SK-N-SH treated with all-trans-retinoic acid at 6 μM for 48 hours (cell line): ENCODE results near the gene CPA3.

Source experiments
- ATAC-seq: fragments of 200-7000 bp; cut with Tn5 transposase; 3 replicates; pipeline ENCODE4 v1.9.1; 2020; ENCODE audit warnings: mild to moderate bottlenecking, moderate library complexity
- BACH2 ChIP-seq: fragments of 250-450 bp; sonication (Bioruptor Pico); IDR thresholded peaks from 2 replicates; pipeline ENCODE4 v1.9.0; 2021; ENCODE audit warnings: mild to moderate bottlenecking, borderline replicate concordance
- CSDC2 ChIP-seq: fragments of 250-450 bp; sonication (Bioruptor Pico); IDR thresholded peaks from 2 replicates; pipeline ENCODE4 v1.5.0; 2020; ENCODE audit warnings: mild to moderate bottlenecking, moderate library complexity
- ESRRG ChIP-seq: fragments of 250-450 bp; sonication (Bioruptor Pico); IDR thresholded peaks from 2 replicates; pipeline ENCODE4 v1.6.1; 2021; ENCODE audit warnings: mild to moderate bottlenecking
- GLIS3 ChIP-seq: fragments of 250-450 bp; sonication (Bioruptor Pico); IDR thresholded peaks from 2 replicates; pipeline ENCODE4 v1.5.0; 2020; ENCODE audit warnings: mild to moderate bottlenecking, moderate library complexity
- ISL1 ChIP-seq: fragments of 250-450 bp; sonication (Bioruptor Pico); IDR thresholded peaks from 2 replicates; pipeline ENCODE4 v2.1.2; 2022; ENCODE audit warnings: mild to moderate bottlenecking, moderate library complexity
- OSR1 ChIP-seq: fragments of 250-450 bp; sonication (Bioruptor Pico); IDR thresholded peaks from 2 replicates; pipeline ENCODE4 v1.8.0; 2022; ENCODE audit warnings: moderate library complexity, mild to moderate bottlenecking, inconsistent platforms
- PPARA ChIP-seq: fragments of 250-450 bp; sonication (Bioruptor Pico); IDR thresholded peaks from 2 replicates; pipeline ENCODE4 v1.5.0; 2020; ENCODE audit warnings: mild to moderate bottlenecking, borderline replicate concordance
- RARB ChIP-seq: fragments of 250-450 bp; sonication (Bioruptor Pico); IDR thresholded peaks from 2 replicates; pipeline ENCODE4 v1.8.0; 2021; ENCODE audit warnings: mild to moderate bottlenecking, moderate library complexity
- SNAI2 ChIP-seq: fragments of 250-450 bp; sonication (Bioruptor Pico); IDR thresholded peaks from 2 replicates; pipeline ENCODE4 v1.5.0; 2020; ENCODE audit warnings: mild to moderate bottlenecking, moderate library complexity
- TCF4 ChIP-seq: fragments of 250-450 bp; sonication (Bioruptor Pico); IDR thresholded peaks from 2 replicates; pipeline ENCODE4 v1.8.0; 2021; ENCODE audit warnings: mild to moderate bottlenecking, moderate library complexity, borderline replicate concordance
- TOX ChIP-seq: fragments of 250-450 bp; sonication (Bioruptor Pico); IDR thresholded peaks from 2 replicates; pipeline ENCODE4 v1.8.0; 2021; ENCODE audit warnings: mild to moderate bottlenecking, moderate library complexity, borderline replicate concordance
- ZC3H10 ChIP-seq: fragments of 250-450 bp; sonication (Bioruptor Pico); IDR thresholded peaks from 2 replicates; pipeline ENCODE4 v1.5.1; 2021; ENCODE audit warnings: mild to moderate bottlenecking, moderate library complexity
- ZFP3 ChIP-seq: fragments of 250-450 bp; sonication (Bioruptor Pico); IDR thresholded peaks from 2 replicates; pipeline ENCODE4 v1.5.0; 2020; ENCODE audit warnings: mild to moderate bottlenecking, moderate library complexity
- ZFP30 ChIP-seq: fragments of 450-650 bp; formaldehyde crosslinking; IDR thresholded peaks from 2 replicates; pipeline ENCODE4 v1.5.0; 2022; ENCODE audit warnings: mild to moderate bottlenecking, moderate library complexity
- ZNF565 ChIP-seq: fragments of 450-650 bp; formaldehyde crosslinking; conservative IDR thresholded peaks from 2 replicates; pipeline ENCODE4 v1.5.0; 2020; ENCODE audit warnings: low read depth, mild to moderate bottlenecking, moderate library complexity
- ZNF70 ChIP-seq: fragments of 450-650 bp; formaldehyde crosslinking; IDR thresholded peaks from 2 replicates; pipeline ENCODE4 v1.5.0; 2020; ENCODE audit warnings: mild to moderate bottlenecking, moderate library complexity
- ZNF8 ChIP-seq: fragments of 450-650 bp; formaldehyde crosslinking; IDR thresholded peaks from 2 replicates; pipeline ENCODE4 v1.5.0; 2020; ENCODE audit warnings: mild to moderate bottlenecking, moderate library complexity
- TF ChIP-seq, protein P1 (sequence below): fragments of 250-450 bp; sonication (Bioruptor Pico); IDR thresholded peaks from 2 replicates; pipeline ENCODE4 v1.8.0; 2021; ENCODE audit warnings: low read depth, mild to moderate bottlenecking, moderate library complexity, borderline replicate concordance
- TF ChIP-seq, protein P2 (sequence below): fragments of 250-450 bp; sonication (Bioruptor Pico); IDR thresholded peaks from 2 replicates; pipeline ENCODE4 v1.5.1; 2020; ENCODE audit warnings: low read depth, mild to moderate bottlenecking, moderate library complexity
- TF ChIP-seq, protein P3 (sequence below): fragments of 250-450 bp; sonication (Bioruptor Pico); IDR thresholded peaks from 2 replicates; pipeline ENCODE4 v1.5.0; 2020; ENCODE audit warnings: mild to moderate bottlenecking, moderate library complexity
- TF ChIP-seq, protein P4 (sequence below): fragments of 250-450 bp; sonication (Bioruptor Pico); IDR thresholded peaks from 2 replicates; pipeline ENCODE4 v1.5.1; 2021; ENCODE audit warnings: mild to moderate bottlenecking, moderate library complexity

Gene CPA3

DNA sequence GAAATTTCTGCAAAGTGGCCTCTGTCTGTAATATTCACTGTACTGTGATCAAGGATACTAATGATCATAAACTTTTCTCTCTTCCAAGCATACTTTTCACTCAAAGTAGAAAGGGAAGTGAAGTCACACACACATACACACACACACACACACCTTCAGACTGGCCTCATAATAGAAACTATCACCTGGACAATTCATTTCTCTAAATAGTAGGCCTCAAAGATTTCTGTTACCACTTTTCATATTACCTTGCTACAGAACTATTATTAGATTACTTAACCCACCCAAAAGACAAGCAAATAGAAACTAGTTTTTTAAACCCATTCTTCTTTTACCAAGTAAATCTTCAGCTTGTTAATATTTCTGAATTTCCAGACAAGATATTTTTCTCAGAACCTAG, 25.3 kb upstream of the CPA3 start (continued):
- TF ChIP-seq, protein P1, sequence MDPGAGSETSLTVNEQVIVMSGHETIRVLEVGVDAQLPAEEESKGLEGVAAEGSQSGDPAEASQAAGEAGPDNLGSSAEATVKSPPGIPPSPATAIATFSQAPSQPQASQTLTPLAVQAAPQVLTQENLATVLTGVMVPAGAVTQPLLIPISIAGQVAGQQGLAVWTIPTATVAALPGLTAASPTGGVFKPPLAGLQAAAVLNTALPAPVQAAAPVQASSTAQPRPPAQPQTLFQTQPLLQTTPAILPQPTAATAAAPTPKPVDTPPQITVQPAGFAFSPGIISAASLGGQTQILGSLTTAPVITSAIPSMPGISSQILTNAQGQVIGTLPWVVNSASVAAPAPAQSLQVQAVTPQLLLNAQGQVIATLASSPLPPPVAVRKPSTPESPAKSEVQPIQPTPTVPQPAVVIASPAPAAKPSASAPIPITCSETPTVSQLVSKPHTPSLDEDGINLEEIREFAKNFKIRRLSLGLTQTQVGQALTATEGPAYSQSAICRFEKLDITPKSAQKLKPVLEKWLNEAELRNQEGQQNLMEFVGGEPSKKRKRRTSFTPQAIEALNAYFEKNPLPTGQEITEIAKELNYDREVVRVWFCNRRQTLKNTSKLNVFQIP (CRISPR knock-in tag) = no peak
- TF ChIP-seq ESRRG (CRISPR knock-in tag) (no peak), GLIS3 (CRISPR knock-in tag) (no peak)

DNA sequence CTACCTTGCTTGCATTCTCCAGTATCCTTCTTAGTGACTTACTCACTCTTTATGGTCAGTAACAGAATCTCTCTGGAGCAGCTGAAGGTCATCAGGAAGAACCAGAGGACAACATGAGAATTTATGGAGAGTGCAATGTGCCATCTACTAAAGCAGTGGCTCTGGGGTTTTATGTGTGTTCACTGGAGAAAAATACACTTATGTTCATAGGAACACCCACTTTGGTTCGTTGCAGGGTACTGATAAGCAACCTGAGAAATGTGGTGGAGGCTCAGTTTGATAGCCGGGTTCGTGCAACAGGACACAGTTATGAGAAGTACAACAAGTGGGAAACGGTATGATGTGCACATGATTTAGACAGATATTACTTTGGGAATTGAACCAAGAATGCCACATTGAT, 24.6 kb upstream of the CPA3 start:
- TF ChIP-seq GLIS3 (CRISPR knock-in tag) = no peak
- TF ChIP-seq RARB (CRISPR knock-in tag) = no peak
- TF ChIP-seq ZNF565 (CRISPR knock-in tag) = no peak
- no peak for TF ChIP-seq ESRRG (CRISPR knock-in tag)
- no peak for TF ChIP-seq BACH2 (CRISPR knock-in tag)
- TF ChIP-seq, protein P2, sequence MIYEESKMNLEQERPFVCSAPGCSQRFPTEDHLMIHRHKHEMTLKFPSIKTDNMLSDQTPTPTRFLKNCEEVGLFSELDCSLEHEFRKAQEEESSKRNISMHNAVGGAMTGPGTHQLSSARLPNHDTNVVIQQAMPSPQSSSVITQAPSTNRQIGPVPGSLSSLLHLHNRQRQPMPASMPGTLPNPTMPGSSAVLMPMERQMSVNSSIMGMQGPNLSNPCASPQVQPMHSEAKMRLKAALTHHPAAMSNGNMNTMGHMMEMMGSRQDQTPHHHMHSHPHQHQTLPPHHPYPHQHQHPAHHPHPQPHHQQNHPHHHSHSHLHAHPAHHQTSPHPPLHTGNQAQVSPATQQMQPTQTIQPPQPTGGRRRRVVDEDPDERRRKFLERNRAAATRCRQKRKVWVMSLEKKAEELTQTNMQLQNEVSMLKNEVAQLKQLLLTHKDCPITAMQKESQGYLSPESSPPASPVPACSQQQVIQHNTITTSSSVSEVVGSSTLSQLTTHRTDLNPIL (CRISPR knock-in tag) = no peak
- TF ChIP-seq CSDC2 = no peak
- no peak for TF ChIP-seq ZFP3
- no peak for TF ChIP-seq ZNF70 (CRISPR knock-in tag)
- no peak for TF ChIP-seq ZNF8 (CRISPR knock-in tag)
- no peak for TF ChIP-seq SNAI2 (CRISPR knock-in tag)
- TF ChIP-seq ZFP30 (CRISPR knock-in tag) = no peak
- TF ChIP-seq, protein P1 (CRISPR knock-in tag) = no peak
- no peak for TF ChIP-seq TCF4 (CRISPR knock-in tag)
- TF ChIP-seq, protein P3, sequence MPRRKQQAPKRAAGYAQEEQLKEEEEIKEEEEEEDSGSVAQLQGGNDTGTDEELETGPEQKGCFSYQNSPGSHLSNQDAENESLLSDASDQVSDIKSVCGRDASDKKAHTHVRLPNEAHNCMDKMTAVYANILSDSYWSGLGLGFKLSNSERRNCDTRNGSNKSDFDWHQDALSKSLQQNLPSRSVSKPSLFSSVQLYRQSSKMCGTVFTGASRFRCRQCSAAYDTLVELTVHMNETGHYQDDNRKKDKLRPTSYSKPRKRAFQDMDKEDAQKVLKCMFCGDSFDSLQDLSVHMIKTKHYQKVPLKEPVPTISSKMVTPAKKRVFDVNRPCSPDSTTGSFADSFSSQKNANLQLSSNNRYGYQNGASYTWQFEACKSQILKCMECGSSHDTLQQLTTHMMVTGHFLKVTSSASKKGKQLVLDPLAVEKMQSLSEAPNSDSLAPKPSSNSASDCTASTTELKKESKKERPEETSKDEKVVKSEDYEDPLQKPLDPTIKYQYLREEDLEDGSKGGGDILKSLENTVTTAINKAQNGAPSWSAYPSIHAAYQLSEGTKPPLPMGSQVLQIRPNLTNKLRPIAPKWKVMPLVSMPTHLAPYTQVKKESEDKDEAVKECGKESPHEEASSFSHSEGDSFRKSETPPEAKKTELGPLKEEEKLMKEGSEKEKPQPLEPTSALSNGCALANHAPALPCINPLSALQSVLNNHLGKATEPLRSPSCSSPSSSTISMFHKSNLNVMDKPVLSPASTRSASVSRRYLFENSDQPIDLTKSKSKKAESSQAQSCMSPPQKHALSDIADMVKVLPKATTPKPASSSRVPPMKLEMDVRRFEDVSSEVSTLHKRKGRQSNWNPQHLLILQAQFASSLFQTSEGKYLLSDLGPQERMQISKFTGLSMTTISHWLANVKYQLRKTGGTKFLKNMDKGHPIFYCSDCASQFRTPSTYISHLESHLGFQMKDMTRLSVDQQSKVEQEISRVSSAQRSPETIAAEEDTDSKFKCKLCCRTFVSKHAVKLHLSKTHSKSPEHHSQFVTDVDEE (CRISPR knock-in tag) = no peak
- no peak for TF ChIP-seq TOX (CRISPR knock-in tag)
- no peak for TF ChIP-seq ZC3H10 (CRISPR knock-in tag)
- TF ChIP-seq, protein P4, sequence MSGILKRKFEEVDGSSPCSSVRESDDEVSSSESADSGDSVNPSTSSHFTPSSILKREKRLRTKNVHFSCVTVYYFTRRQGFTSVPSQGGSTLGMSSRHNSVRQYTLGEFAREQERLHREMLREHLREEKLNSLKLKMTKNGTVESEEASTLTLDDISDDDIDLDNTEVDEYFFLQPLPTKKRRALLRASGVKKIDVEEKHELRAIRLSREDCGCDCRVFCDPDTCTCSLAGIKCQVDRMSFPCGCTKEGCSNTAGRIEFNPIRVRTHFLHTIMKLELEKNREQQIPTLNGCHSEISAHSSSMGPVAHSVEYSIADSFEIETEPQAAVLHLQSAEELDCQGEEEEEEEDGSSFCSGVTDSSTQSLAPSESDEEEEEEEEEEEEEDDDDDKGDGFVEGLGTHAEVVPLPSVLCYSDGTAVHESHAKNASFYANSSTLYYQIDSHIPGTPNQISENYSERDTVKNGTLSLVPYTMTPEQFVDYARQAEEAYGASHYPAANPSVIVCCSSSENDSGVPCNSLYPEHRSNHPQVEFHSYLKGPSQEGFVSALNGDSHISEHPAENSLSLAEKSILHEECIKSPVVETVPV = no peak
- TF ChIP-seq PPARA (CRISPR knock-in tag) = no peak
- no peak for ATAC-seq

DNA sequence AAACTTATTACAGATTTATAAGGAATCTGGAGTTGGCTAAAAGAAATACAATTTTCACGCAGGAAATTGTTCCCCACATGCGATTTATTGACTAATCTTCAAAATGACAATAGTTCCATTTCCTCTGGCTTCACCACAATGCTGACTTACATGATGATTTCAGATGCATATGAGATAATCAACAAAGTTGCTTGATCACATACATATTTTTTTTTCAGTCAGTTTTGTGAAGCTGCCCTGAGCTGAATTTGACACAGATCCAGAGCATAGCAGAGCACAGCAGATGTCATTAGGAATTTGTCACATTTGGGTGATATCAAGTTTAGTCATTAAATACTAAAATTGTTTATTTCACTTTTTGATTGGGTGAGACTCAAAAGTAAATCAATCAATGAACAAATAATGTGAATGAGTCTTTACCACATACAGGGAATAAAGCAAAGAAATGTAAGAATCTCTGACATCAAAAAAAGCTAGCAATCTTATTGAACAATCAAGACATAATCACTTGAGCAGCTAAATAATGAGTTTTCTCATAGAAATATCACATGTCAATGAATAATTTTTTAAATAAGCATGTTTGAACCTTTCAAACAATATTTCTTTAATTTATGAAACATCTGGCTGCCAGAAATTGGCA, 19.2 kb upstream of the CPA3 start:
- no peak for ATAC-seq
- TF ChIP-seq GLIS3 (CRISPR knock-in tag) = no peak
- TF ChIP-seq BACH2 (CRISPR knock-in tag) = no peak
- TF ChIP-seq OSR1 (CRISPR knock-in tag) = no peak
- no peak for TF ChIP-seq TOX (CRISPR knock-in tag)
- TF ChIP-seq, protein P3 (CRISPR knock-in tag) = no peak
- TF ChIP-seq SNAI2 (CRISPR knock-in tag) = no peak
- no peak for TF ChIP-seq ISL1 (CRISPR knock-in tag)
- no peak for TF ChIP-seq ZNF565 (CRISPR knock-in tag)
- TF ChIP-seq, protein P1 (CRISPR knock-in tag) = no peak
- no peak for TF ChIP-seq TCF4 (CRISPR knock-in tag)
- TF ChIP-seq, protein P2 (CRISPR knock-in tag) = no peak
- TF ChIP-seq, all 23 proteins: peak for 0
